Immature natural killer cell (primary cell): Measurements from ENCODE around the gene RAB11FIP4. TPM values are rescaled to one million over a fixed set of nuclear protein-coding genes. Genes with fewer than 3 reads are reported as not detected.

Experiments
- DNase-seq, 3 donors: peaks; one replicate each; pipeline ENCODE4 v3.0.0; 2022; ENCODE audit warnings: mixed read lengths in 1 of 3
- H3K27ac Mint-ChIP-seq, 6 donors: one replicate each; pipeline ENCODE4 v1.8.0; 2020; ENCODE audit warnings: mixed read lengths in 6 of 6, mild to moderate bottlenecking in 5 of 6, inconsistent platforms in 4 of 6, moderate library complexity in 3 of 6
- H3K27me3 Mint-ChIP-seq, 3 donors: one replicate each; pipeline ENCODE4 v1.8.0; 2020 to 2021; ENCODE audit warnings: low read depth in 3 of 3, mild to moderate bottlenecking in 3 of 3, mixed read lengths in 3 of 3, moderate library complexity in 3 of 3, inconsistent platforms in 1 of 3
- H3K36me3 Mint-ChIP-seq, 3 donors: one replicate each; pipeline ENCODE4 v1.8.0; 2020; ENCODE audit warnings: mixed read lengths in 3 of 3, inconsistent platforms in 2 of 3, mild to moderate bottlenecking in 2 of 3
- H3K4me1 Mint-ChIP-seq, 2 donors: one replicate each; pipeline ENCODE4 v1.8.0; 2020; ENCODE audit warnings: inconsistent platforms in 2 of 2, mild to moderate bottlenecking in 2 of 2, mixed read lengths in 2 of 2, moderate library complexity in 1 of 2
- H3K4me3 Mint-ChIP-seq, 5 donors: one replicate each; pipeline ENCODE4 v1.8.0; 2020; ENCODE audit warnings: mild to moderate bottlenecking in 5 of 5, mixed read lengths in 5 of 5, inconsistent platforms in 3 of 5, moderate library complexity in 3 of 5
- H3K9me3 Mint-ChIP-seq, 6 donors: one replicate each; pipeline ENCODE4 v1.8.0; 2020; ENCODE audit warnings: mild to moderate bottlenecking in 6 of 6, mixed read lengths in 6 of 6, inconsistent platforms in 4 of 6, moderate library complexity in 3 of 6
- polyA plus RNA-seq, 3 donors: library from polyadenylated mRNA; unstranded; fragments of 300-500 nt; fragmentation: Illumina TruSeq; gene quantifications; one replicate each; pipeline ENCODE4 v1.2.3, GENCODE V29; 2021

Gene RAB11FIP4
- polyA plus RNA-seq, 3 donors from 2014 or later = 14.2 to 41.8 (median 22.1) TPM

DNA sequence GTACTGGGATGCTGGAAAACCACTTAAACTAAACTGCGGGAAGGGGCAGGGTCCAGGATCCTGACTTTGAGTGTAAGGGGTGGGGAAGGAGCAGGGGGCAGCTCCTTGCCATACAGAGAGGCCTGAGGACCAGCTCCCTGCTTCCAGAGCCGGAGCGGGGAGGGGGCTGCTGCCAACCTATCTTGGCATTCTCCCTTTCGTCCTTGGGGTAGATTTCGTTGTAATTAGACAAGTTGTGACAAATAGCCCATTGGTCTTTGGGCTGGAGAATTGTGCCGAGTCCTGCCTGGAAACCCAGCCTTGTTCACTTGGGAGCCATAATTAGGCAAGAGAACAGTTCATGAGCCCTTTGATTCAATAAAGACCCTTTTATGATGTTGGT is 175.5 kb downstream of the RAB11FIP4 start:
- Mint-ChIP-seq H3K4me1 (peaks cover 7 to 9% of the 10 kb centered on the region in 2 donors), H3K4me3 (no peak overlapping the region), H3K36me3 (no peaks in the 10 kb centered on the region), H3K27me3 (peaks cover 0 to 3% (median 0%) of the 10 kb centered on the region in 3 donors), H3K9me3 (no peaks in the 10 kb centered on the region), H3K27ac (no peak overlapping the region)
- no peak for DNase-seq

DNA sequence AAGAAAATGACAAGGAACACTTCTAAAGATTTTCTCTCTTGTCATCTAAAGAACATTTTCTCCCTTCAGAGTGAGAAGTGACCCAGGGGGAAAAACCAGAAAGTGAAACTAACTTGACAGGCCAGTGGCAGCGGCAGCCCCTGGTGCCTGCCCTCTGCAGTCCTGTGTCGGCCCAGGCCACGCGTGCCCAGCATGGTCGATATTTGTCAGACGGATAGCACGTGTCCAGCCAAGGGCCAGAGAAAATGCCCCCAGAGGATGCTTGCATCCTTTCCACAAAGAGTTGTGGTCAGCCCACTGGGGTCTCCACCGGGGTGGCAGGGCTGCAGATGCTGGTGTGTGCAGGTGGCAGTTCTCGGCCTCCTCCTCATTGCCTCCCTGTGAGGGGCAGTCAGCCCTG is 176.6 kb downstream of the RAB11FIP4 start:
- Mint-ChIP-seq H3K4me3 (peak overlapping the region in 4 of 5 donors; percentile 7 to 60 (median 33)), H3K27me3 (peaks cover 0 to 3% (median 0%) of the 10 kb centered on the region in 3 donors), H3K4me1 (peaks cover 7 to 9% of the 10 kb centered on the region in 2 donors), H3K27ac (peak overlapping the region in 2 of 6 donors; percentile 40 to 69), H3K36me3 (no peaks in the 10 kb centered on the region), H3K9me3 (no peaks in the 10 kb centered on the region)
- DNase-seq = no peak

DNA sequence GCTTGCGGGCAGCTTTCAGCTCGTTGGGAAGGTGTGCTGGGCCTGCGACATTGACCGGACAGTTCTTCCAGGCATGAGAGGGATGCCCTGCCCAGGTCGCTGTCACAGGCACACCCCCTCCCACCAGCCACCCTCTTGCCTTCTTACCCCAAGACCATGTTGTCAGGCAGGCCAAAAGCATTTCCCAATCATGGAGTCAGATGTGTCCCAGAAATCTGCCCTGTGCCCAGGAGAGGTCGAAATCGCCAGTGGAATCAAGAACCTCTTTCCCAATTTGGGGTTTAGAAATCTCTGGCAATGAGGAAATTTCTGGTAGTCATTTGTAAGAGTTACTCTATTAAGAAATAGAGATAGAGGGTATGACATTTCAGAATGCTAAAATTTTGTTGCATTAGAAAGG is 177.1 kb downstream of the RAB11FIP4 start:
- Mint-ChIP-seq H3K27me3 (peaks cover 0 to 3% (median 0%) of the 10 kb centered on the region in 3 donors), H3K9me3 (no peaks in the 10 kb centered on the region), H3K36me3 (no peaks in the 10 kb centered on the region), H3K27ac (peak overlapping the region in 1 of 6 donors; percentile 58), H3K4me3 (peak overlapping the region in 2 of 5 donors; percentile 10 to 30), H3K4me1 (peaks cover 7 to 9% of the 10 kb centered on the region in 2 donors)
- no peak for DNase-seq

DNA sequence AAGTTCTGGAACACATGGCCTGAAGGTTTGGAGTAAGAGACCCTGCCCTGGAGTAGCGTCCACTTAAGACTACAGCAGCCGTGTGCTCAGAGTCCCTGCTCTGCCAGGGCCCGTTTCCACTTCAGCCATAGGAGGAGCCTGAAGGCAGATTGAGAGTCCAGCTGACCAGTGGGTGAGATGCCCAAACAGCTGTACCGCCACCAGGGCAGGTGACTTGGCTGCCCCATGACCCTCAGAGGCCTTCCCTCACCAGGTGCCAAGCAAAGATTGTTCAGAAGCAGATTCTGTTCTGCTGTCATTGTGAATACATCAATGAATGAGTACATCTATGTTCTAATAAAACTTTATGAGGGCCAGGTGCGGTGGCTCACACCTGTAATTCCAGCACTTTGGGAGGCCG is 178.8 kb downstream of the RAB11FIP4 start:
- H3K27me3 Mint-ChIP-seq = no peaks in the 10 kb centered on the region
- H3K4me1 Mint-ChIP-seq = peaks cover 7 to 9% of the 10 kb centered on the region in 2 donors
- H3K27ac Mint-ChIP-seq = no peak overlapping the region
- H3K4me3 Mint-ChIP-seq = no peak overlapping the region
- no peaks in the 10 kb centered on the region for H3K9me3 Mint-ChIP-seq
- DNase-seq = no peak
- no peaks in the 10 kb centered on the region for H3K36me3 Mint-ChIP-seq

DNA sequence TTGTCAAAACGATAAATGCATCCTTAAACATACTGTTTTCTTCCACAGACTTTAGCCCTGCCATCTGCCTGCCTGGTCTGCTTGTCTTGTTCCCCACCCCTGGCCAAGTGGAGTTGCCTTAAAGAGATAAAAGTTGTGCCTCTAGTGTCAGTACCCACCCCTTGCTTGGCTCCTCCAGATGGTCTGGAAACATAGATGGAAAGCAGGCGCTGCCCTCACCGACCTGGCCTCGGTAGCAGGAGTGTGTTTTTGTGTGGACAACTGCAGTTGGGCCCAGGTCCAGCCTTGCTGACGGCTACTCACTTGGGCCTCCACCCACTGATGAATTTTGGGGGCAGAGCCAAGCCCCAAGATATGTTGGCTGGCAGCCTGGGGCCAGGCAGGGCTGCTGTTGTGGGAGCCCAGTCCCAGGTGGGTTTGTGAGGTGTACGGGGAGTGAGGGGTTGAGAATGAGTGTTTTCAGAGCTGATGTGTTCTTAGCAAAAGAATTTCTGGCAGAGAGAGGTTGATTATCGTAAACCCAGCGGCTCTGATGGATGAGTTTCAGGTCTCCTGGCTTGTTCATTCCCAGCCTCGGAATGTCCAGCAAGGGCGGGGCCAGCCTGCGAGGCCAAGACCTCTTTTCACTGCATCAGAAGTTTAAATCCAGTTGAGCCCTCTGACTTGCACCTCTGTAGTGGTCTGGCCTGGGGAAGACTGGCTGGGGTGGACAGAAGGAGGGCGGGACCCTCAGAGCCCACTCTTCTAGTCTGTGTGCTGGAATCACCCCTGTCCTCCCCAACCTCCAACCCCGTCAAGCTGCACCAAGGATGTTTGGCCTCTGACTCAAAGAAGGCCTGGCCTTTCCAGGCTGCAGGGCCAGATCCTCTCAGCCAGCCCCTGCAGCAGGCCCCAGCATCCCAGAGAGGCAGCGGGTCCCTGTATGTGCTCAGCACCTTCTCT is 179.7 kb downstream of the RAB11FIP4 start:
- peaks cover 7 to 9% of the 10 kb centered on the region in 2 donors for H3K4me1 Mint-ChIP-seq
- H3K36me3 Mint-ChIP-seq = no peaks in the 10 kb centered on the region
- no peak overlapping the region for H3K4me3 Mint-ChIP-seq
- H3K27ac Mint-ChIP-seq = no peak overlapping the region
- no peaks in the 10 kb centered on the region for H3K27me3 Mint-ChIP-seq
- H3K9me3 Mint-ChIP-seq = no peaks in the 10 kb centered on the region
- DNase-seq = no peak

DNA sequence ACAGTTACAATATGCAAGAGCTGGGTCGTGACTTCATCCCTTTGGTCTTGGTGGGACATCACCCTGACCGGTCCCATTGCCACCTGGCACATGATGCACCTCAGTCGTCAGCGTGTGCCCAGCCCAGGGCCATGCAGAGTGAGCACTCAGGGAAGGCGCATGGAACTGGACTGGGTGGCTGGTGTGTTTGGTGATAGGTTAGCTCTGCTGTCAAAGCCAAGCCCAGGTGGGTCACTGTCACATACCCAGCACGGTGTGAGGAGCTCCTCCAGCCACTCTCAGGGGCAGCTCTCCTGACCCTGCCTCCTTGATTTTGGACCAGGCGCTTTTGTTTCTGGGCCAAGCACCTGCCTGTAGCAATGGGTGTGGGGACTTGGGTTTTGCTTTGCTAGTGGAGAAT is 180.9 kb downstream of the RAB11FIP4 start:
- Mint-ChIP-seq H3K4me3 (no peak overlapping the region), H3K27ac (no peak overlapping the region), H3K27me3 (no peaks in the 10 kb centered on the region), H3K36me3 (no peaks in the 10 kb centered on the region), H3K9me3 (no peaks in the 10 kb centered on the region), H3K4me1 (peaks cover 7 to 8% of the 10 kb centered on the region in 2 donors)
- no peak for DNase-seq

DNA sequence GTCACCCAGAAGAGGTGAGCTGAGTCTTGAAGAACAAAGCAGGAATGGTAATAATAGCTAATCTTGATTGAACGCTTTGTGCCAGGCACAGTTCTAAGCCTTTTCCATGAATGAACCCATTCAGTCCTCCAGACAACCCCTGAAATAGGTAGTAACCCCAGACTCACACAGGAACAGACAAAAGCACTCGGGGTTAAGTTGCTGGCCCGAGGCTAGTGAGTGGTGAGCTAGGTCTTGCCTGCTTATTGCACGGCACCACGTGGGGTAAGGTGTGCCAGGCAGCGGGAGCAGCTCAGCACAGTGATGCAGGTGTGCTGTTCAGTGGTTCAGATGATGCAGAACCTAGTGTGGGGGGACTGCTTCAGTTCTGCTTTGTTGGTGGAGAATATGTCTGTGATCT is 181.6 kb downstream of the RAB11FIP4 start:
- Mint-ChIP-seq H3K27ac (no peak overlapping the region), H3K27me3 (no peaks in the 10 kb centered on the region), H3K4me3 (no peak overlapping the region), H3K4me1 (peaks cover under 1 to 1% of the 10 kb centered on the region in 2 donors), H3K9me3 (no peaks in the 10 kb centered on the region), H3K36me3 (no peaks in the 10 kb centered on the region)
- DNase-seq = no peak

DNA sequence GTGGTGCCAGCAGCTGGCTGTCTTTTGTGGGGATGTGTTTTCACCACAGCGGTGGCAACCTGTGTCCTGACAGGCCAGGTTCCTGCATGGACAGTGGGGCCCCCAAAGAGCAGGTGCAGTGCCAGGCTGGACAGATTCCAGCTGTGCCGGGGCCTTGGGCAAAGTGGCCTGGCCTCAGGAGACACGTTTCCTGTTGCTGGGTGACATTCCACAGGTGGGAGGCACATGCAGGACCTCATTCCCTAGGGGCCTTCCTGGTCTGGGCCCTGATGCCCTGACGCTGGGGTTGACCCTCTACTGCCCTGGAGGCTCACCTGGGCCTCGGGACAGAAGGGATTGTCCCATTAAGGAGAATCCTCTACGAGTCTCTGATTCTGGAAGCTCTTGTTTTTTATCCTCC is 182.4 kb downstream of the RAB11FIP4 start:
- no peak overlapping the region for H3K4me3 Mint-ChIP-seq
- H3K27ac Mint-ChIP-seq = no peak overlapping the region
- H3K36me3 Mint-ChIP-seq = no peaks in the 10 kb centered on the region
- no peaks in the 10 kb centered on the region for H3K4me1 Mint-ChIP-seq
- H3K27me3 Mint-ChIP-seq = no peaks in the 10 kb centered on the region
- H3K9me3 Mint-ChIP-seq = no peaks in the 10 kb centered on the region
- DNase-seq = no peak

DNA sequence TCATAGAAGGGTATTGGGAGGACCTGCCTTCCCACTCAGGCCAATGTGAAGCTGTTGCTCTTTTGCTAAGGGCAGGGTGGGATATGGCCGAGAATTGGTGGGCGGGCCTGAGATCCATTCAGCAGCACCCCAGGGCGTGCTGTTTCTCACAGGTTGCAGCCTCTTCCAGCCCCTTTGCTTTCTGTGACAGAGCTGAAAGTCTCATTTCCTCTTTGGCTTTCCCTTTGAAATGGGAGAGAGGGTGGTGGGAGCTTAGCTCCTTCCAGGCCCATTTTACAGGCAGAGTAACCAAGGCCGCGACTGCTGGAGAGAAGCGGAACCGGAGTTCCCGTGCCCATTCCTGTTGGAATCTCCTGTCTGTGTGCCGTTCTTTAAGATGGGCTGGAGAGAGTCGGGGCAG is 183.0 kb downstream of the RAB11FIP4 start:
- H3K4me3 Mint-ChIP-seq = no peak overlapping the region
- no peak for DNase-seq
- H3K9me3 Mint-ChIP-seq = no peaks in the 10 kb centered on the region
- H3K27ac Mint-ChIP-seq = no peak overlapping the region
- no peaks in the 10 kb centered on the region for H3K4me1 Mint-ChIP-seq
- no peaks in the 10 kb centered on the region for H3K36me3 Mint-ChIP-seq
- peaks cover 0 to 1% (median 0%) of the 10 kb centered on the region in 3 donors for H3K27me3 Mint-ChIP-seq

DNA sequence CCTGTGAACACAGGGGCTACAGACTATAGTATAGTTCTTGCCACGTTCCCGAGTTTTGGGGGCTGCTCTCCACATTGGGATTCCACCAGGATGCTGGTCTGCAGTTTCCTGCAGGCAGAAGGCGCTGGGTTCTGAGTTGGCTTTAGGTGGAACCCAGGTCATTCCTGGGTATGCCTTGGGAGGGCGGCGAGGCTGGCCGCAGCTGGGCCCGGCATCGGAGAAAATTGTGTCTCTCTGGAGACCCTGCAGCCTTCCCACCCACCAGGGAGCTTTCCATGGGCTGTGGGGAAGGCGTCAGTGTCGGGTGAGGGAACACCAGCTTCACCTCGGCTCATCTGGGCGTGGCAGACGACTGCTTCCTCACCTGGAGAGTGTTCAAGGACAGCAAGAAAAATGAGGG is 183.6 kb downstream of the RAB11FIP4 start:
- H3K4me1 Mint-ChIP-seq = no peaks in the 10 kb centered on the region
- no peaks in the 10 kb centered on the region for H3K36me3 Mint-ChIP-seq
- no peak for DNase-seq
- H3K9me3 Mint-ChIP-seq = no peaks in the 10 kb centered on the region
- peaks cover 0 to 1% (median 0%) of the 10 kb centered on the region in 3 donors for H3K27me3 Mint-ChIP-seq
- H3K27ac Mint-ChIP-seq = no peak overlapping the region
- no peak overlapping the region for H3K4me3 Mint-ChIP-seq

DNA sequence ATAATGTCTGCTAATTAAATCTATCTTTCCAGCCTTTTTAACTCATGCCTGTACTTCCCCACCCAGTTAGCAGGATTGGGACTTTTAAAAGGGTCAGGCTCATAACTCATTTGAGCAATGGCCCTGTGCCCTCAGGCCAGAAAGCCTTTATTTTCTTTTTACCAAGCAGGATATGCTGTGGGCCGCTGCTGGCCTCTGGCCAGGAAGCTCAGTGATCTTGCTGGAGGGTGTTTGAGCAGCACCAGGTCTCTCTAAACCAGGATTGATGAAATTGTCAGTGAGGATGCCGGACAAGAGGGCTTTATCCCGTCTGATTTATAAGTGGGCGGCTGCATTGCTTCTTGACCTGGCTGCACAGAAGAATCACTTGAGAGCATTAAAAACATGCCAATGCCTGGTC is 187.8 kb downstream of the RAB11FIP4 start:
- Mint-ChIP-seq H3K9me3 (no peaks in the 10 kb centered on the region), H3K4me1 (peaks cover 11 to 12% of the 10 kb centered on the region in 2 donors), H3K27me3 (peaks cover 1 to 2% (median 2%) of the 10 kb centered on the region in 3 donors), H3K27ac (no peak overlapping the region), H3K36me3 (no peaks in the 10 kb centered on the region), H3K4me3 (no peak overlapping the region)
- no peak for DNase-seq

DNA sequence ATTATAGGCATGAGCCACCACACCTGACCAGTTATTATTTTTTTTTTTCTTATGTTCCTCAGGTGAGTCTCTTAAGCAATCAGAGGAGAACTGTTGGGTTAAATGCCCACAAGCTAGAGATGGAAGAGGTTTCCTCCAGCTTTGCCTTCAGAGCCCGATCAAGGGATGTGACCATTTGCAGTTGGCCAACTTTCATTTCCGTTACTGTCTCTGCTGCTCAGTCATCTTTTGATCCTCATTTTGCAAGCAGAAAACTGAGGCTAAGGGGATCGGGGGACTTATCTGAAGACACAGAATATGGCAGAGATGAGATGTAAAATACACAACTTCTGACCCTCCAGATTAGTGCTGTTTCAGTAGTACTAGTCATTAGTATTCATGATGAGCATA is 188.8 kb downstream of the RAB11FIP4 start:
- Mint-ChIP-seq H3K9me3 (no peaks in the 10 kb centered on the region), H3K36me3 (no peaks in the 10 kb centered on the region), H3K4me3 (no peak overlapping the region), H3K4me1 (peaks cover 11 to 12% of the 10 kb centered on the region in 2 donors), H3K27ac (no peak overlapping the region), H3K27me3 (peaks cover 1 to 2% (median 2%) of the 10 kb centered on the region in 3 donors)
- DNase-seq = no peak

DNA sequence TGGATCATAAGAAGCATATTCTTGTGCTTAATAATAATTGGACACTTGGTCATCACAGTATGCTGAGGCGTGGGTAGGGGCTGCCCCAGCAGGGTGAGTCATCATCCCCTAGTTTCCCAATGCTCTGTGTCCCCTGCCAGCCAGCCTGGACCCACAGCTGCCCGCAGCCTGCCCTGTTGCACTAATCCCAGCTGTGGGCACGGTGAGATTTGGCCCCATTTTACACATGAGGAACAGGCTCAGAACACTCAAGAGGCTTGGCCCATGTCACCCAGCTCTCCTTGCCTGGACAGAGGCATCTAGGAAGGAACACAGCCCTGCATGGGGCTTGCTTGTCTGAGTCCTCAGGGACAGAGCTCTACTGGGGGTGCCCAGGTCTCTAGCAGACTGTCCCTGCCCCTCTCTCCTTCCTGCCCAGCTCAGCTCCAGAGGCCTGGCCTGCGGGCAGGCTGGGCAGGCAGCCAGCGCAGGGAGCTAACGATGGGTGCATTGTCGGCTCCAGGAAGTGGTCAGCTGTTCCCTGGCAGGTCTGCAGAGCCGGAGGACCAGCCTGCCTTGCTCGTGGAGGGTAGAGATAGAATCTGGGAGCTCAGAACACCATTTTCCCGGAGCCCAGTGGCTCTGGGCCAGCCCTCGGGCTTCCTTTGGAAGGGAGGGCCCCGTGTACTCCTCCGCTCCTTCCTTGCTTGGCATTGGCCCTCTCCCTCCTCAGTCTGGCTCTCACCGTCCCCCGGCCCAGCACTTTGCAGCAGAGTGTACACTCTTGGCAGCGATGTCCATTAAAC is 189.4 kb downstream of the RAB11FIP4 start:
- Mint-ChIP-seq H3K27ac (peak overlapping the region in 1 of 6 donors; percentile 59), H3K36me3 (no peaks in the 10 kb centered on the region), H3K4me1 (peaks cover 11 to 12% of the 10 kb centered on the region in 2 donors), H3K4me3 (no peak overlapping the region), H3K9me3 (no peaks in the 10 kb centered on the region), H3K27me3 (peaks cover 1 to 2% (median 2%) of the 10 kb centered on the region in 3 donors)
- no peak for DNase-seq

DNA sequence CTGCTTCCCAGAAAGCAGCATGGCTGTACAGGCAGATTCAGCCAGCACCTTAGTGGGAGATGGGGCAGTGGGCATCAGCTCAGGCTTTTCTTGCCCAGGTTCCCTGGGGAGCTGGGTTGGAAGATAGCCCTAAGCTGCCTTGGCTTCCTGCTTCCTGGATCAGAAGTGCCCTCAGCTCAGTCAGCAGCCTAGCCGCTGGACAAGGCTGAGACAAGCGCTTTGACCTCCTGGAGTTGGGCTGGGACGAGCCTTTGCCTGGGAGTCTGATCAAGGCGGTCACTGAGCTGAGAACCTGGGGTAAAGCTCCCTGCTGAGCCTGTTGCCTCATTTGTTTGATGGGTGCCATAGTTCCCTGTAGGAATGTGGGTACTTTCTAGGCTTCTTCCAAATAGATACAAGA is 190.0 kb downstream of the RAB11FIP4 start:
- Mint-ChIP-seq H3K27ac (peak overlapping the region in 2 of 6 donors; percentile 56 to 59), H3K4me1 (peaks cover 11 to 12% of the 10 kb centered on the region in 2 donors), H3K9me3 (no peaks in the 10 kb centered on the region), H3K27me3 (peaks cover 1 to 2% (median 2%) of the 10 kb centered on the region in 3 donors), H3K4me3 (no peak overlapping the region), H3K36me3 (no peaks in the 10 kb centered on the region)
- no peak for DNase-seq
